NB4 (cell line): ENCODE measurements around the gene UCP3.

Experiments used
- CTCF ChIP-seq: IDR thresholded peaks from one replicate; pipeline ENCODE4 v1.5.1; 2012; ENCODE audit warnings: low read depth, low read length
- POLR2A ChIP-seq: IDR thresholded peaks from 2 replicates; pipeline ENCODE4 v1.6.1; 2011; ENCODE audit warnings: mild to moderate bottlenecking; ENCODE audit not compliant: insufficient read length; ENCODE audit errors: extremely low read depth
- TF ChIP-seq, protein P1 (sequence below): IDR thresholded peaks from 2 replicates; pipeline ENCODE4 v1.6.1; 2011; ENCODE audit warnings: low read depth, low read length

- TF ChIP-seq CTCF (no peak), POLR2A (no peak)
- TF ChIP-seq, protein P1, sequence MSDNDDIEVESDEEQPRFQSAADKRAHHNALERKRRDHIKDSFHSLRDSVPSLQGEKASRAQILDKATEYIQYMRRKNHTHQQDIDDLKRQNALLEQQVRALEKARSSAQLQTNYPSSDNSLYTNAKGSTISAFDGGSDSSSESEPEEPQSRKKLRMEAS, result no peak
These were observed 27.7 kb downstream of the UCP3 start for GRCh38 chr11:73981051-73981805.
